Sigmoid colon (tissue), 4 donors: ENCODE measurements around the gene MIDN.

ENCODE experiments used
- CTCF ChIP-seq, 4 experiments: fragments of 450-650 bp in 3 of 4; fragments of 200-600 bp in 1 of 4; IDR thresholded peaks; one replicate each; pipeline ENCODE4 v1.5.1; 2016 to 2019; ENCODE audit warnings: antibody characterized with exemption in 4 of 4, mild to moderate bottlenecking in 3 of 4, moderate library complexity in 2 of 4
- EP300 ChIP-seq, 4 donors: sonication (generic); formaldehyde crosslinking; IDR thresholded peaks; one replicate each; pipeline ENCODE4 v1.6.1; 2017; ENCODE audit warnings: antibody characterized with exemption in 4 of 4
- POLR2A ChIP-seq, 2 donors: fragments of 450-650 bp; IDR thresholded peaks; one replicate each; pipeline ENCODE4 v1.6.1; 2016; ENCODE audit warnings: antibody characterized with exemption in 2 of 2, mild to moderate bottlenecking in 2 of 2, moderate library complexity in 2 of 2
- POLR2AphosphoS5 ChIP-seq, 4 donors: sonication (generic); formaldehyde crosslinking; IDR thresholded peaks; one replicate each; pipeline ENCODE4 v1.6.1; 2017; ENCODE audit warnings: antibody characterized with exemption in 4 of 4

- TF ChIP-seq EP300 (IDR thresholded peaks at IDR 0.05) (no peak), CTCF (IDR thresholded peaks at IDR 0.05) (no peak), POLR2AphosphoS5 (IDR thresholded peaks at IDR 0.05) (no peak), POLR2A (IDR thresholded peaks at IDR 0.05) (no peak)
These were observed 34.0 kb upstream of the MIDN start for GRCh38 chr19:1214299-1214861.
